ENCODE data around the gene NEURL1B. TPM values are rescaled to one million over a fixed set of nuclear protein-coding genes. Genes with fewer than 3 reads are reported as not detected.
A peak's percentile ranks its signal among the peaks of the same experiment; 100 is the strongest.

NEURL1B gene
- total RNA-seq, 1 donor from 2014 or later: 6.1 TPM

- Mint-ChIP-seq H3K36me3 (ENCODE audit: low read depth) (no peaks in the 10 kb centered on the region), H3K4me3 (no peak overlapping the region), H3K27ac (ENCODE audit: unreplicated experiment) (peak overlapping the region; percentile 84), H3K4me1 (peaks cover 16% of the 10 kb centered on the region), H3K9me3 (no peaks in the 10 kb centered on the region), H3K27me3 (ENCODE audit: low read depth) (peaks cover 15% of the 10 kb centered on the region)
- TF ChIP-seq CTCF (conservative IDR thresholded peaks at IDR 0.05): peak; percentile 92
- peak; percentile 93 for DNase-seq (ENCODE audit: low read depth, low spot score)
Observed at GRCh38 chr5:172716796-172717313, 75.8 kb downstream of the NEURL1B start.

GRCh38 chr5:172717481-172718195, 76.6 kb downstream of the NEURL1B start:
- H3K36me3 Mint-ChIP-seq (ENCODE audit: low read depth): no peaks in the 10 kb centered on the region
- H3K4me1 Mint-ChIP-seq: peaks cover 16% of the 10 kb centered on the region
- H3K4me3 Mint-ChIP-seq: no peak overlapping the region
- H3K27me3 Mint-ChIP-seq (ENCODE audit: low read depth): peaks cover 14% of the 10 kb centered on the region
- no peak overlapping the region for H3K27ac Mint-ChIP-seq (ENCODE audit: unreplicated experiment)
- no peaks in the 10 kb centered on the region for H3K9me3 Mint-ChIP-seq
- TF ChIP-seq CTCF (conservative IDR thresholded peaks at IDR 0.05): no peak
- no peak for DNase-seq (ENCODE audit: low read depth, low spot score)

GRCh38 chr5:172718527-172719114, 77.6 kb downstream of the NEURL1B start:
- Mint-ChIP-seq H3K4me1 (peaks cover 20% of the 10 kb centered on the region), H3K36me3 (ENCODE audit: low read depth) (no peaks in the 10 kb centered on the region), H3K9me3 (no peaks in the 10 kb centered on the region), H3K27me3 (ENCODE audit: low read depth) (peaks cover 14% of the 10 kb centered on the region), H3K27ac (ENCODE audit: unreplicated experiment) (no peak overlapping the region), H3K4me3 (no peak overlapping the region)
- TF ChIP-seq CTCF (conservative IDR thresholded peaks at IDR 0.05): no peak
- no peak for DNase-seq (ENCODE audit: low read depth, low spot score)

GRCh38 chr5:172719211-172719610, 78.1 kb downstream of the NEURL1B start:
- H3K27ac Mint-ChIP-seq (ENCODE audit: unreplicated experiment): no peak overlapping the region
- H3K36me3 Mint-ChIP-seq (ENCODE audit: low read depth): no peaks in the 10 kb centered on the region
- H3K4me1 Mint-ChIP-seq: peaks cover 21% of the 10 kb centered on the region
- DNase-seq (ENCODE audit: low read depth, low spot score): no peak
- no peak overlapping the region for H3K4me3 Mint-ChIP-seq
- H3K27me3 Mint-ChIP-seq (ENCODE audit: low read depth): peaks cover 14% of the 10 kb centered on the region
- no peak for TF ChIP-seq CTCF (conservative IDR thresholded peaks at IDR 0.05)
- H3K9me3 Mint-ChIP-seq: no peaks in the 10 kb centered on the region

GRCh38 chr5:172720655-172721054, 79.6 kb downstream of the NEURL1B start:
- Mint-ChIP-seq H3K4me3 (no peak overlapping the region), H3K27ac (ENCODE audit: unreplicated experiment) (no peak overlapping the region), H3K27me3 (ENCODE audit: low read depth) (peaks cover 14% of the 10 kb centered on the region), H3K36me3 (ENCODE audit: low read depth) (no peaks in the 10 kb centered on the region), H3K4me1 (peaks cover 20% of the 10 kb centered on the region), H3K9me3 (no peaks in the 10 kb centered on the region)
- no peak for TF ChIP-seq CTCF (conservative IDR thresholded peaks at IDR 0.05)
- no peak for DNase-seq (ENCODE audit: low read depth, low spot score)
